Measurements from ENCODE around the gene ICE2.

DNA sequence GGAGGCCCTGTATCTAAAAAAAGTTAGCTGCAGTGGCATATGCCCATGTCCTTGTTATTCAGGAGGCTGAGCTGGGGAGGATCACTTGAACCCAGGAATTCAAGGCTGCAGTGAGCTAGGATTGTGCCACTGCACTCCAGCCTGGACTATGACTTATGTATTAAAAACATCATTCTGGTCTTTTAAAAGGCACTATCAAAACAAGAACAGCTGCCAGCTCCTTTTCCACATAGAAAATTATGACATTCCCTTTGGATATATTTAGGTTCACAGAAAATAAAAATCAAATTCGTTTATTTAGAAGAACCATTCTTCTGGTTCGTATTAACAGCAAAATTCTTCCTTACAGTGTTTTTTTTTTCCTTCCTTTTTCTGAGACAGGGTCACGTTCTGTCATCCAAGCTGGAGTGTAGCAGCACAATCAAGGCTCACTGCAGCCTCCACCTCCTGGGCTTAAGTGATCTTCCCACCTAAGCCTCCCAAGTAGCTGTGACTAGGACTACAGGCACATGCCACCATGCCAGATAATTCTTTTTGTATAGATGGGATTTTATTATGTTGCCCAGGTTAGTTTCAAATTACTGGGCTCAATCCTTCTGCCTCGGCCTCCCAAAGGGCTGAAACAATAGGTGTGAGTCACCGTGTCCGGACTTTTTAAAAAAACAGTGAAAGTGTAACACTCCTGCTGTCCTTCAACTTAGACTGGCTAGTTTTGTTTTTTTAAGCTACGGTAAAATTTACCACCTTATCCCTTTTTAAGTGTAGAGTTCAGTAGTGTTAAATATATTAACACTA is 13.9 kb downstream of the ICE2 start:
- TF ChIP-seq, protein P1, sequence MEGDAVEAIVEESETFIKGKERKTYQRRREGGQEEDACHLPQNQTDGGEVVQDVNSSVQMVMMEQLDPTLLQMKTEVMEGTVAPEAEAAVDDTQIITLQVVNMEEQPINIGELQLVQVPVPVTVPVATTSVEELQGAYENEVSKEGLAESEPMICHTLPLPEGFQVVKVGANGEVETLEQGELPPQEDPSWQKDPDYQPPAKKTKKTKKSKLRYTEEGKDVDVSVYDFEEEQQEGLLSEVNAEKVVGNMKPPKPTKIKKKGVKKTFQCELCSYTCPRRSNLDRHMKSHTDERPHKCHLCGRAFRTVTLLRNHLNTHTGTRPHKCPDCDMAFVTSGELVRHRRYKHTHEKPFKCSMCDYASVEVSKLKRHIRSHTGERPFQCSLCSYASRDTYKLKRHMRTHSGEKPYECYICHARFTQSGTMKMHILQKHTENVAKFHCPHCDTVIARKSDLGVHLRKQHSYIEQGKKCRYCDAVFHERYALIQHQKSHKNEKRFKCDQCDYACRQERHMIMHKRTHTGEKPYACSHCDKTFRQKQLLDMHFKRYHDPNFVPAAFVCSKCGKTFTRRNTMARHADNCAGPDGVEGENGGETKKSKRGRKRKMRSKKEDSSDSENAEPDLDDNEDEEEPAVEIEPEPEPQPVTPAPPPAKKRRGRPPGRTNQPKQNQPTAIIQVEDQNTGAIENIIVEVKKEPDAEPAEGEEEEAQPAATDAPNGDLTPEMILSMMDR (IDR thresholded peaks at IDR 0.05; ENCODE audit: insufficient read depth, low read length, poor library complexity, severe bottlenecking): no peak
- TF ChIP-seq EZH2phosphoT487 (conservative IDR thresholded peaks at IDR 0.05; ENCODE audit: low read length): no peak

Measured in SU-DHL-6 (cell line).